ENCODE measurements around the gene ISCU. TPM values are rescaled to one million over a fixed set of nuclear protein-coding genes. Genes with fewer than 3 reads are reported as not detected.

ISCU gene
- polyA plus RNA-seq, 1 of the 3 experiments (the other 2 are of a cell fraction) = 165 TPM

DNA sequence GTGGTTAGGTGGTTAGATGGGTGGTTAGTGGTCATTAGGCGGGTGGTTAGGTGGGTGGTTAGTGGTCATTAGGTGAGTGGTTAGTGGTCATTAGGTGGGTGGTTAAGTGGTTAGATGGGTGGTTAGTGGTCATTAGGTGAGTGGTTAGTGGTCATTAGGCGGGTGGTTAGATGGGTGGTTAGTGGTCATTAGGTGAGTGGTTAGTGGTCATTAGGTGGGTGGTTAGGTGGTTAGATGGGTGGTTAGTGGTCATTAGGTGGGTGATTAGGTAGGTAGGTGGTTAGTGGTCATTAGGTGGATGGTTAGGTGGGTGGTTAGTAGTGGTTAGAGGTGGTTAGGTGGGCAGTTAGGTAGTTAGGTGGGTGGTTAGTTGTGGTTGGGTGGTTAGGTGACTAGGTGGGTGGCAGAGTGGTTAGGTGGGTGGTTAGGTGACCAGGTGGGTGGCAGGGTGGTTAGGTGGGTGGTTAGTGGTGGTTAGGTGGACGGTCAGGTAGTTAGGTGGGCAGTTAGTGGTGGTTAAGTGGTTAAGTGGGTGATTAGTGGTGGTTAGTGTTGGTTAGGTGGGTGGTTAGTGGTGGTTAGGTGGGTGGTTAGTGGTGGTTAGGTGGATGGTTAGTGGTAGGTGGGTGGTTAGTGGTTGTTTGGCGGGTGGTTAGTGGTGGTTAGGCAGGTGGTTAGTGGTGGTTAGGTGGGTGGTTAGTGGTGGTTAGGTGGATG, 43.5 kb downstream of the ISCU start:
- H3K27ac ChIP-seq (ENCODE audit: low read depth in 2 of 2, low read length in 1 of 2) = peak overlapping the region in 1 of 2 experiments; percentile 29; a peak in 2 of 4 replicates
- H2AFZ ChIP-seq (ENCODE audit: low read depth) = no peak overlapping the region
- ChIA-PET CTCF (interaction anchor here (7.2 to 19.2 kb wide), 2 partner anchors 12 to 39 kb away, joined by 63 to 503 read pairs; partner anchors contain the start of genes ISCU and SART3), POLR2A (interaction anchor here (1.1 kb wide), 1 partner anchor 11 kb away, joined by 3 read pairs; no protein-coding TSS in a partner anchor)
- H3F3A ChIP-seq (replicated peaks; ENCODE audit: insufficient read depth) = peaks cover 4% of the 10 kb centered on the region
- no peak overlapping the region for H3K4me2 ChIP-seq
- no peak for DNase-seq
- TF ChIP-seq JUND (IDR thresholded peaks at IDR 0.05) = no peak
- TF ChIP-seq, protein P1, sequence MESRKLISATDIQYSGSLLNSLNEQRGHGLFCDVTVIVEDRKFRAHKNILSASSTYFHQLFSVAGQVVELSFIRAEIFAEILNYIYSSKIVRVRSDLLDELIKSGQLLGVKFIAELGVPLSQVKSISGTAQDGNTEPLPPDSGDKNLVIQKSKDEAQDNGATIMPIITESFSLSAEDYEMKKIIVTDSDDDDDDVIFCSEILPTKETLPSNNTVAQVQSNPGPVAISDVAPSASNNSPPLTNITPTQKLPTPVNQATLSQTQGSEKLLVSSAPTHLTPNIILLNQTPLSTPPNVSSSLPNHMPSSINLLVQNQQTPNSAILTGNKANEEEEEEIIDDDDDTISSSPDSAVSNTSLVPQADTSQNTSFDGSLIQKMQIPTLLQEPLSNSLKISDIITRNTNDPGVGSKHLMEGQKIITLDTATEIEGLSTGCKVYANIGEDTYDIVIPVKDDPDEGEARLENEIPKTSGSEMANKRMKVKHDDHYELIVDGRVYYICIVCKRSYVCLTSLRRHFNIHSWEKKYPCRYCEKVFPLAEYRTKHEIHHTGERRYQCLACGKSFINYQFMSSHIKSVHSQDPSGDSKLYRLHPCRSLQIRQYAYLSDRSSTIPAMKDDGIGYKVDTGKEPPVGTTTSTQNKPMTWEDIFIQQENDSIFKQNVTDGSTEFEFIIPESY (IDR thresholded peaks at IDR 0.05; ENCODE audit: borderline replicate concordance, low read depth) = no peak
- no peak for TF ChIP-seq RFX5 (IDR thresholded peaks at IDR 0.05; ENCODE audit: low read length)
- TF ChIP-seq EP300 (IDR thresholded peaks at IDR 0.05; ENCODE audit: borderline replicate concordance in 1 of 2, low read depth in 1 of 2, low read length in 1 of 2) = no peak
- TF ChIP-seq FOSL2 (IDR thresholded peaks at IDR 0.05; ENCODE audit: borderline replicate concordance, low read depth) = no peak
- TF ChIP-seq SMC3 (IDR thresholded peaks at IDR 0.05; ENCODE audit: low read depth, low read length) = no peak
- TF ChIP-seq, protein P2, sequence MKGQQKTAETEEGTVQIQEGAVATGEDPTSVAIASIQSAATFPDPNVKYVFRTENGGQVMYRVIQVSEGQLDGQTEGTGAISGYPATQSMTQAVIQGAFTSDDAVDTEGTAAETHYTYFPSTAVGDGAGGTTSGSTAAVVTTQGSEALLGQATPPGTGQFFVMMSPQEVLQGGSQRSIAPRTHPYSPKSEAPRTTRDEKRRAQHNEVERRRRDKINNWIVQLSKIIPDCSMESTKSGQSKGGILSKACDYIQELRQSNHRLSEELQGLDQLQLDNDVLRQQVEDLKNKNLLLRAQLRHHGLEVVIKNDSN (IDR thresholded peaks at IDR 0.05; ENCODE audit: borderline replicate concordance, low read depth) = no peak
- TF ChIP-seq RXRA (IDR thresholded peaks at IDR 0.05; ENCODE audit: borderline replicate concordance, low read depth) = no peak
- TF ChIP-seq YY1 (IDR thresholded peaks at IDR 0.05; ENCODE audit: low read depth) = no peak
- TF ChIP-seq TEAD4 (IDR thresholded peaks at IDR 0.05; ENCODE audit: borderline replicate concordance, insufficient read depth) = no peak
- H4K20me1 ChIP-seq (ENCODE audit: insufficient read depth) = no peaks in the 10 kb centered on the region
- no peaks in the 10 kb centered on the region for H3K27me3 ChIP-seq (ENCODE audit: insufficient read depth)
- no peaks in the 10 kb centered on the region for H3K79me2 ChIP-seq (ENCODE audit: insufficient read depth)
- no peaks in the 10 kb centered on the region for H3K9me3 ChIP-seq
- H3K4me3 ChIP-seq (ENCODE audit: low read depth in 2 of 2, low read length in 1 of 2) = no peak overlapping the region
- no peak overlapping the region for H3K9ac ChIP-seq
- H3K4me1 ChIP-seq (ENCODE audit: control insufficient read depth in 1 of 2, insufficient read depth in 2 of 2, low read depth in 1 of 2, low read length in 1 of 2) = peaks cover 7 to 21% of the 10 kb centered on the region in 2 experiments; a peak in 3 of 4 replicates
- no peaks in the 10 kb centered on the region for H3K36me3 ChIP-seq (replicated peaks in 1 of 2; ENCODE audit: control insufficient read depth in 1 of 2, insufficient read depth in 2 of 2, low read length in 1 of 2)
- 88% methylated on average over 4 of the region's 4 CpGs for WGBS (ENCODE audit: low lambda C conversion rate)
- H3K9me2 ChIP-seq = no peaks in the 10 kb centered on the region

- H2AFZ ChIP-seq (ENCODE audit: low read depth) = no peak overlapping the region
- H3K9me3 ChIP-seq = no peaks in the 10 kb centered on the region
- 76% methylated on average over 9 of the region's 9 CpGs for WGBS (ENCODE audit: low lambda C conversion rate)
- peak; percentile 67 for DNase-seq
- H3K4me3 ChIP-seq (ENCODE audit: low read depth in 2 of 2, low read length in 1 of 2) = no peak overlapping the region
- H3F3A ChIP-seq (replicated peaks; ENCODE audit: insufficient read depth) = peaks cover 4% of the 10 kb centered on the region
- H3K9me2 ChIP-seq = no peaks in the 10 kb centered on the region
- POLR2A ChIA-PET = no interaction called here
- peak overlapping the region in 1 of 2 experiments; percentile 29; a peak in 2 of 4 replicates for H3K27ac ChIP-seq (ENCODE audit: low read depth in 2 of 2, low read length in 1 of 2)
- peaks cover 7 to 21% of the 10 kb centered on the region in 2 experiments; a peak in 3 of 4 replicates for H3K4me1 ChIP-seq (ENCODE audit: control insufficient read depth in 1 of 2, insufficient read depth in 2 of 2, low read depth in 1 of 2, low read length in 1 of 2)
- no peak overlapping the region for H3K9ac ChIP-seq
- no peak overlapping the region for H3K4me2 ChIP-seq
- CTCF ChIA-PET = interaction anchor here (7.2 to 19.2 kb wide), 2 partner anchors 11 to 40 kb away, joined by 63 to 503 read pairs; partner anchors contain the start of genes ISCU and SART3
- H3K79me2 ChIP-seq (ENCODE audit: insufficient read depth) = no peaks in the 10 kb centered on the region
- no peaks in the 10 kb centered on the region for H3K36me3 ChIP-seq (replicated peaks in 1 of 2; ENCODE audit: control insufficient read depth in 1 of 2, insufficient read depth in 2 of 2, low read length in 1 of 2)
- H3K27me3 ChIP-seq (ENCODE audit: insufficient read depth) = no peaks in the 10 kb centered on the region
- no peaks in the 10 kb centered on the region for H4K20me1 ChIP-seq (ENCODE audit: insufficient read depth)
- no peak for TF ChIP-seq RXRA (IDR thresholded peaks at IDR 0.05; ENCODE audit: borderline replicate concordance, low read depth)
- TF ChIP-seq TEAD4 (IDR thresholded peaks at IDR 0.05; ENCODE audit: borderline replicate concordance, insufficient read depth) = no peak
- no peak for TF ChIP-seq NRF1 (IDR thresholded peaks at IDR 0.05; ENCODE audit: low read depth, low read length)
- no peak for TF ChIP-seq TAF1 (IDR thresholded peaks at IDR 0.05; ENCODE audit: borderline replicate concordance, low read depth, low read length)
- TF ChIP-seq FOXJ3 (CRISPR knock-in tag; IDR thresholded peaks at IDR 0.05) = 0 out of 2 replicates have a peak, but pooled peaks have one; percentile 27
- TF ChIP-seq CHD2 (IDR thresholded peaks at IDR 0.05; ENCODE audit: low read length, partially characterized antibody) = no peak
- no peak for TF ChIP-seq CTCF (IDR thresholded peaks at IDR 0.05)
- TF ChIP-seq MXI1 (IDR thresholded peaks at IDR 0.05; ENCODE audit: low read depth, low read length) = peak; percentile 82; the same call in 1 of the 2 replicates
- TF ChIP-seq GABPA (IDR thresholded peaks at IDR 0.05; ENCODE audit: low read depth) = no peak
- no peak for TF ChIP-seq RFX5 (IDR thresholded peaks at IDR 0.05; ENCODE audit: low read length)
- TF ChIP-seq YY1 (IDR thresholded peaks at IDR 0.05; ENCODE audit: low read depth) = no peak
- TF ChIP-seq SIN3A (IDR thresholded peaks at IDR 0.05; ENCODE audit: borderline replicate concordance, low read depth, low read length) = no peak
- no peak; a peak in 1 of 4 replicates for TF ChIP-seq EP300 (IDR thresholded peaks at IDR 0.05; ENCODE audit: borderline replicate concordance in 1 of 2, low read depth in 1 of 2, low read length in 1 of 2)
- no peak for TF ChIP-seq USF2 (IDR thresholded peaks at IDR 0.05; ENCODE audit: borderline replicate concordance, low read depth, low read length)
- no peak for TF ChIP-seq FOXM1 (IDR thresholded peaks at IDR 0.05; ENCODE audit: low read depth)
Observed at GRCh38 chr12:108606492-108606891, 44.1 kb downstream of the ISCU start.

Measured in SK-N-SH (cell line).